Vagina (tissue), 2 donors: ENCODE data around the gene LARP1. TPM values are rescaled to one million over a fixed set of nuclear protein-coding genes. Genes with fewer than 3 reads are reported as not detected.

Experiments used
- DNase-seq, 2 donors: peaks; one replicate each; pipeline ENCODE4 v3.0.0-alpha.2; 2017; ENCODE audit errors: extremely low spot score in 2 of 2
- H3K27ac ChIP-seq: fragments of 200-600 bp; sonication (generic); one replicate; pipeline ENCODE4 v1.5.1; 2019
- H3K27me3 ChIP-seq: fragments of 200-600 bp; sonication (generic); one replicate; pipeline ENCODE4 v1.5.1; 2019
- H3K36me3 ChIP-seq, 2 donors: fragments of 200-600 bp; sonication (generic); one replicate each; pipeline ENCODE4 v1.5.1; 2017 to 2019
- H3K4me1 ChIP-seq: fragments of 200-600 bp; sonication (generic); one replicate; pipeline ENCODE4 v1.5.1; 2019
- H3K4me3 ChIP-seq, 2 donors: fragments of 200-600 bp; sonication (generic); 1 replicate in 1 of 2; 2 replicates in 1 of 2; pipeline ENCODE4 v1.5.1; 2016 to 2019
- H3K9me3 ChIP-seq: fragments of 200-600 bp; sonication (generic); one replicate; pipeline ENCODE4 v1.5.1; 2019
- CTCF ChIP-seq, 3 experiments: fragments of 450-650 bp in 2 of 3; fragments of 200-600 bp in 1 of 3; sonication (generic) in 1 of 3; IDR thresholded peaks; one replicate each; pipeline ENCODE4 v1.5.1; 2017 to 2019; ENCODE audit warnings: antibody characterized with exemption in 3 of 3, mild to moderate bottlenecking in 2 of 3, moderate library complexity in 2 of 3
- POLR2A ChIP-seq, 2 donors: fragments of 450-650 bp; IDR thresholded peaks; one replicate each; pipeline ENCODE4 v1.6.1; 2017; ENCODE audit warnings: antibody characterized with exemption in 2 of 2, mild to moderate bottlenecking in 2 of 2, moderate library complexity in 2 of 2
- POLR2AphosphoS5 ChIP-seq, 2 donors: sonication (generic); formaldehyde crosslinking; IDR thresholded peaks; one replicate each; pipeline ENCODE4 v1.9.0; 2017; ENCODE audit warnings: antibody characterized with exemption in 2 of 2, mild to moderate bottlenecking in 2 of 2, low read depth in 1 of 2; ENCODE audit not compliant: insufficient read depth in 1 of 2
- intact Hi-C: fragments of 100-400 bp; cut with DNase I; formaldehyde crosslinking; loops from one replicate; pipeline ENCODE4 v1.15.1; 2023
- total RNA-seq: library from RNA; depleted of rRNA; stranded (reverse); fragments of >200 nt; gene quantifications from one replicate; pipeline ENCODE4 v1.2.3, GENCODE V29; 2016

Gene LARP1
- total RNA-seq, 1 donor from 2014 or later: 98.0 TPM

- no peaks in the 10 kb centered on the region for H3K27me3 ChIP-seq
- TF ChIP-seq POLR2A (IDR thresholded peaks at IDR 0.05) (no peak), CTCF (IDR thresholded peaks at IDR 0.05) (no peak), POLR2AphosphoS5 (IDR thresholded peaks at IDR 0.05; ENCODE audit: insufficient read depth in 1 of 2, low read depth in 1 of 2) (no peak)
- H3K27ac ChIP-seq: no peak overlapping the region
- H3K4me1 ChIP-seq: no peaks in the 10 kb centered on the region
- intact Hi-C loops: loop anchor here (5.0 kb wide), 1 partner anchor 144 kb away; no protein-coding TSS in a partner anchor
- no peak overlapping the region for H3K4me3 ChIP-seq
- no peaks in the 10 kb centered on the region for H3K9me3 ChIP-seq
- peaks cover 0 to 88% of the 10 kb centered on the region in 2 donors for H3K36me3 ChIP-seq
- DNase-seq: no peak
Observed at GRCh38 chr5:154811239-154811638, 56.1 kb downstream of the LARP1 start.

GRCh38 chr5:154811653-154812465 lies 56.7 kb downstream of the LARP1 start:
- no peak for DNase-seq
- Histone ChIP-seq H3K4me3 (no peak overlapping the region), H3K9me3 (no peaks in the 10 kb centered on the region), H3K36me3 (peaks cover 0 to 88% of the 10 kb centered on the region in 2 donors), H3K27me3 (no peaks in the 10 kb centered on the region), H3K4me1 (no peaks in the 10 kb centered on the region), H3K27ac (no peak overlapping the region)
- intact Hi-C loops: loop anchor here (5.0 kb wide), 1 partner anchor 145 kb away; no protein-coding TSS in a partner anchor
- TF ChIP-seq CTCF (IDR thresholded peaks at IDR 0.05) (peak; percentile 57 to 85 (median 72)), POLR2AphosphoS5 (IDR thresholded peaks at IDR 0.05; ENCODE audit: insufficient read depth in 1 of 2, low read depth in 1 of 2) (no peak)

GRCh38 chr5:154813158-154813557 lies 58.0 kb downstream of the LARP1 start:
- Histone ChIP-seq H3K36me3 (peaks cover 0 to 88% of the 10 kb centered on the region in 2 donors), H3K9me3 (no peaks in the 10 kb centered on the region), H3K4me3 (no peak overlapping the region), H3K27ac (no peak overlapping the region), H3K4me1 (no peaks in the 10 kb centered on the region), H3K27me3 (no peaks in the 10 kb centered on the region)
- DNase-seq: no peak
- intact Hi-C loops: loop anchor here (5.0 kb wide), 1 partner anchor 146 kb away; no protein-coding TSS in a partner anchor
- TF ChIP-seq POLR2A (IDR thresholded peaks at IDR 0.05) (no peak), CTCF (IDR thresholded peaks at IDR 0.05) (no peak), POLR2AphosphoS5 (IDR thresholded peaks at IDR 0.05; ENCODE audit: insufficient read depth in 1 of 2, low read depth in 1 of 2) (no peak)

GRCh38 chr5:154813736-154814135 lies 58.6 kb downstream of the LARP1 start:
- intact Hi-C loops: loop anchor here (5.0 kb wide), 1 partner anchor 146 kb away; no protein-coding TSS in a partner anchor
- H3K4me1 ChIP-seq: no peaks in the 10 kb centered on the region
- H3K27ac ChIP-seq: no peak overlapping the region
- peaks cover 0 to 82% of the 10 kb centered on the region in 2 donors for H3K36me3 ChIP-seq
- TF ChIP-seq POLR2A (IDR thresholded peaks at IDR 0.05) (no peak), POLR2AphosphoS5 (IDR thresholded peaks at IDR 0.05; ENCODE audit: insufficient read depth in 1 of 2, low read depth in 1 of 2) (no peak), CTCF (IDR thresholded peaks at IDR 0.05) (no peak)
- no peaks in the 10 kb centered on the region for H3K9me3 ChIP-seq
- no peak for DNase-seq
- no peaks in the 10 kb centered on the region for H3K27me3 ChIP-seq
- H3K4me3 ChIP-seq: no peak overlapping the region

GRCh38 chr5:154815025-154815424 lies 59.8 kb downstream of the LARP1 start:
- H3K27ac ChIP-seq: no peak overlapping the region
- no peaks in the 10 kb centered on the region for H3K4me1 ChIP-seq
- intact Hi-C loops: no loop called here
- no peak for TF ChIP-seq POLR2A (IDR thresholded peaks at IDR 0.05)
- TF ChIP-seq POLR2AphosphoS5 (IDR thresholded peaks at IDR 0.05; ENCODE audit: insufficient read depth in 1 of 2, low read depth in 1 of 2): no peak
- no peak for TF ChIP-seq CTCF (IDR thresholded peaks at IDR 0.05)
- H3K4me3 ChIP-seq: no peak overlapping the region
- H3K36me3 ChIP-seq: peaks cover 0 to 77% of the 10 kb centered on the region in 2 donors
- no peaks in the 10 kb centered on the region for H3K27me3 ChIP-seq
- no peaks in the 10 kb centered on the region for H3K9me3 ChIP-seq
- no peak for DNase-seq
